Activated naive CD4-positive, alpha-beta T cell treated with anti-CD3 and anti-CD28 coated beads, Interleukin-2, amount 50 U/mL, for 72 hours (primary cell): ENCODE results near the gene KIF11. TPM values are rescaled to one million over a fixed set of nuclear protein-coding genes. Genes with fewer than 3 reads are reported as not detected.
A peak's percentile ranks its signal among the peaks of the same experiment; 100 is the strongest.

Experiments
- ATAC-seq, 2 donors: fragments of 150-1000 bp; cut with Tn5 transposase; 2 replicates each; pipeline ENCODE4 v1.10.0; 2021; ENCODE audit warnings: mild to moderate bottlenecking in 2 of 2, moderate library complexity in 2 of 2
- DNase-seq, 2 donors: peaks; one replicate each; pipeline ENCODE4 v3.0.0; 2021 to 2022; ENCODE audit warnings: low spot score in 2 of 2
- H3K27ac Mint-ChIP-seq, 2 donors: one replicate each; pipeline ENCODE4 v1.8.0; 2022; ENCODE audit warnings: mild to moderate bottlenecking in 2 of 2, mixed read lengths in 2 of 2
- H3K36me3 Mint-ChIP-seq, 2 donors: one replicate each; pipeline ENCODE4 v1.8.0; 2022; ENCODE audit warnings: mixed read lengths in 2 of 2
- H3K9me3 Mint-ChIP-seq, 2 donors: one replicate each; pipeline ENCODE4 v1.8.0; 2022; ENCODE audit warnings: mixed read lengths in 2 of 2
- total RNA-seq, 2 donors: library from RNA; stranded (reverse); gene quantifications; one replicate each; pipeline ENCODE4 v1.2.3, GENCODE V29; 2022

The KIF11 gene
- total RNA-seq, 2 donors from 2014 or later = 55.3 to 57.7 TPM

GRCh38 chr10:92690211-92690914, 97.4 kb downstream of the KIF11 start:
- peak; percentile 77 to 83 for ATAC-seq
- Mint-ChIP-seq H3K9me3 (no peaks in the 10 kb centered on the region), H3K36me3 (peaks cover 0 to 11% of the 10 kb centered on the region in 2 donors), H3K27ac (no peak overlapping the region)
- peak; percentile 62 to 85 for DNase-seq

GRCh38 chr10:92690915-92691590, 98.1 kb downstream of the KIF11 start:
- DNase-seq (no peak), ATAC-seq (no peak)
- Mint-ChIP-seq H3K36me3 (peaks cover 0 to 8% of the 10 kb centered on the region in 2 donors), H3K9me3 (no peaks in the 10 kb centered on the region), H3K27ac (no peak overlapping the region)

- Mint-ChIP-seq H3K27ac (no peak overlapping the region), H3K9me3 (no peaks in the 10 kb centered on the region), H3K36me3 (peaks cover 0 to 7% of the 10 kb centered on the region in 2 donors)
- ATAC-seq (no peak), DNase-seq (peak in 1 of 2 donors; percentile 19)
Measured at GRCh38 chr10:92691591-92692079, 98.7 kb downstream of the KIF11 start.

GRCh38 chr10:92692080-92692671, 99.2 kb downstream of the KIF11 start:
- no peak overlapping the region for H3K27ac Mint-ChIP-seq
- H3K36me3 Mint-ChIP-seq = peaks cover 0 to 7% of the 10 kb centered on the region in 2 donors
- no peaks in the 10 kb centered on the region for H3K9me3 Mint-ChIP-seq
- ATAC-seq (no peak), DNase-seq (peak in 1 of 2 donors; percentile 6)

- no peak for ATAC-seq
- H3K36me3 Mint-ChIP-seq = peaks cover 0 to 7% of the 10 kb centered on the region in 2 donors
- no peaks in the 10 kb centered on the region for H3K9me3 Mint-ChIP-seq
- no peak overlapping the region for H3K27ac Mint-ChIP-seq
- no peak for DNase-seq
Measured at GRCh38 chr10:92692697-92693533, 100.0 kb downstream of the KIF11 start.

- H3K36me3 Mint-ChIP-seq = peaks cover 0 to 7% of the 10 kb centered on the region in 2 donors
- H3K9me3 Mint-ChIP-seq = no peaks in the 10 kb centered on the region
- ATAC-seq = no peak
- no peak overlapping the region for H3K27ac Mint-ChIP-seq
- DNase-seq = no peak
Measured at GRCh38 chr10:92693534-92693893, 100.6 kb downstream of the KIF11 start.

GRCh38 chr10:92695679-92696605, 103.0 kb downstream of the KIF11 start:
- Mint-ChIP-seq H3K9me3 (no peaks in the 10 kb centered on the region), H3K27ac (no peak overlapping the region), H3K36me3 (peaks cover 0 to 7% of the 10 kb centered on the region in 2 donors)
- ATAC-seq (no peak), DNase-seq (no peak)

- DNase-seq (no peak), ATAC-seq (no peak)
- Mint-ChIP-seq H3K27ac (no peak overlapping the region), H3K9me3 (no peaks in the 10 kb centered on the region), H3K36me3 (peaks cover 0 to 4% of the 10 kb centered on the region in 2 donors)
Measured at GRCh38 chr10:92696606-92697383, 103.9 kb downstream of the KIF11 start.

GRCh38 chr10:92697663-92698511, 105.0 kb downstream of the KIF11 start:
- Mint-ChIP-seq H3K27ac (no peak overlapping the region), H3K9me3 (no peaks in the 10 kb centered on the region), H3K36me3 (no peaks in the 10 kb centered on the region)
- DNase-seq = no peak
- peak in 1 of 2 donors; percentile 26 for ATAC-seq

- Mint-ChIP-seq H3K27ac (no peak overlapping the region), H3K36me3 (no peaks in the 10 kb centered on the region), H3K9me3 (no peaks in the 10 kb centered on the region)
- ATAC-seq (no peak), DNase-seq (no peak)
Measured at GRCh38 chr10:92699193-92699517, 106.2 kb downstream of the KIF11 start.

GRCh38 chr10:92699518-92700381, 106.8 kb downstream of the KIF11 start:
- ATAC-seq (peak; percentile 59 to 75), DNase-seq (peak in 1 of 2 donors; percentile 19)
- Mint-ChIP-seq H3K36me3 (no peaks in the 10 kb centered on the region), H3K9me3 (no peaks in the 10 kb centered on the region), H3K27ac (no peak overlapping the region)

GRCh38 chr10:92702301-92702916, 109.5 kb downstream of the KIF11 start:
- no peak for ATAC-seq
- no peak overlapping the region for H3K27ac Mint-ChIP-seq

More at GRCh38 chr10:92702301-92702916, 109.5 kb downstream of the KIF11 start:
- H3K9me3 Mint-ChIP-seq = no peaks in the 10 kb centered on the region
- no peak for DNase-seq
- no peaks in the 10 kb centered on the region for H3K36me3 Mint-ChIP-seq
